NB4 (cell line): Measurements from ENCODE around the gene CAMK4.

Source experiments
- DNase-seq: peaks from one replicate; pipeline ENCODE4 v3.0.0; 2010; ENCODE audit warnings: low read depth
- H3K4me3 ChIP-seq: one replicate; pipeline ENCODE4 v1.5.1; 2011; ENCODE audit warnings: mild to moderate bottlenecking, low read depth, low read length, moderate library complexity
- CTCF ChIP-seq: IDR thresholded peaks from one replicate; pipeline ENCODE4 v1.5.1; 2012; ENCODE audit warnings: low read depth, low read length
- MYC ChIP-seq: IDR thresholded peaks from 2 replicates; pipeline ENCODE4 v1.6.1; 2011; ENCODE audit warnings: low read depth, low read length
- POLR2A ChIP-seq: IDR thresholded peaks from 2 replicates; pipeline ENCODE4 v1.6.1; 2011; ENCODE audit warnings: mild to moderate bottlenecking; ENCODE audit not compliant: insufficient read length; ENCODE audit errors: extremely low read depth
- TF ChIP-seq, protein P1 (sequence below): IDR thresholded peaks from 2 replicates; pipeline ENCODE4 v1.6.1; 2011; ENCODE audit warnings: low read depth, low read length

The CAMK4 gene

GRCh38 chr5:111229871-111230810 is 6.0 kb downstream of the CAMK4 start:
- no peak for DNase-seq
- H3K4me3 ChIP-seq: no peak overlapping the region

DNA sequence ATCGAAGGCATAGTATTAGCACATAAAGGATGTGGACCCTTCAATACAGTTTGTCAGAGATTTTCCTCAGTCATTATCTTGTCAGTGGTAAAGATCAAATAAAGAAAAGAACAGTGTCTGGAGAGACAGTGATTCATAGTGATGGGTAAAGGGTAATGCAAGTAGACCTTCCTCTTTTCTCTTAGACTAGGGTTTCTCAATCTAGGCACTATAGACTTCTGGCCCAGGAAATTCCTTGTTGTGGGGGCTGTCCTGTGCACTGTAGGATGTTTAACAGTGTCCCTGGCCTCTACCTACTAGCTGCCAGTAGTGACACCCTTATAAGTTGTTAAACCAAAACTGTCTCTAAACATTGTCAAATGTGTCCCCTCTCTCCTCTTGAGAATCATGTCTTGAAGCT is 6.9 kb downstream of the CAMK4 start:
- TF ChIP-seq MYC (no peak), CTCF (no peak), POLR2A (no peak)
- TF ChIP-seq, protein P1, sequence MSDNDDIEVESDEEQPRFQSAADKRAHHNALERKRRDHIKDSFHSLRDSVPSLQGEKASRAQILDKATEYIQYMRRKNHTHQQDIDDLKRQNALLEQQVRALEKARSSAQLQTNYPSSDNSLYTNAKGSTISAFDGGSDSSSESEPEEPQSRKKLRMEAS: no peak
- no peak for DNase-seq

More at GRCh38 chr5:111229871-111230810, 6.0 kb downstream of the CAMK4 start:
- TF ChIP-seq CTCF (no peak), MYC (no peak), POLR2A (no peak)
- TF ChIP-seq, protein P1: no peak

GRCh38 chr5:111232311-111233051 is 8.3 kb downstream of the CAMK4 start:
- DNase-seq: no peak
- TF ChIP-seq CTCF (no peak), MYC (no peak), POLR2A (no peak)
- TF ChIP-seq, protein P1: no peak
- H3K4me3 ChIP-seq: no peak overlapping the region

More for the DNA sequence above, 6.9 kb downstream of the CAMK4 start:
- H3K4me3 ChIP-seq: no peak overlapping the region

GRCh38 chr5:111233052-111233374 is 8.8 kb downstream of the CAMK4 start:
- no peak overlapping the region for H3K4me3 ChIP-seq
- no peak for TF ChIP-seq MYC
- no peak for TF ChIP-seq POLR2A
- TF ChIP-seq CTCF: no peak
- TF ChIP-seq, protein P1: no peak
- no peak for DNase-seq

DNA sequence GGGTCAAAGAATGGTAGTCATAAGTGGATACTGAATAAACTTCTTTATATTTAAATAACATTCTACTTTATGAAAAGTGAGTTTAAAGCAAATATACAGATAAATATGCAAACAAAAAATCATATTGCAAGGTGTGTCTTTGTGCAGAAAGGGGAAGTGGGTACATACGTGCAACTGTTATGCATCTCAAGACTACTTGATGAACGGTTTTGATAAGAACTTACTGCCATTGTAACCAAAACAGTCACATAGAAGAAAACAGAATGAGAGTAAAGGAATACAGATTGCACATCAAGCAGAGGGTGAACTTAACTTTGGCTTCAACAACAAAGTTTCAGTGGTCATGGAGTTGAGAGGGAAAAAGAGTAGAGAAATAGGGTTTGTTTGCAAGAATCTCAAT is 9.9 kb downstream of the CAMK4 start:
- TF ChIP-seq MYC: no peak
- TF ChIP-seq POLR2A: no peak
- TF ChIP-seq, protein P1: no peak
- TF ChIP-seq CTCF: no peak
- H3K4me3 ChIP-seq: no peak overlapping the region
- no peak for DNase-seq
